Endodermal cell (in vitro differentiated cells): ENCODE measurements around the gene TBC1D3B. TPM values are rescaled to one million over a fixed set of nuclear protein-coding genes. Genes with fewer than 3 reads are reported as not detected.

Source experiments
- DNase-seq: peaks from one replicate; pipeline ENCODE4 v3.0.0-alpha.2; 2017
- H3K27ac ChIP-seq: 2 replicates; pipeline ENCODE4 v1.5.1; 2013; ENCODE audit warnings: mild to moderate bottlenecking, low read depth, low read length, moderate library complexity
- H3K27me3 ChIP-seq: 2 replicates; pipeline ENCODE4 v1.6.1; 2013; ENCODE audit warnings: mild to moderate bottlenecking, low read length, moderate library complexity; ENCODE audit not compliant: insufficient read depth, control insufficient read depth, poor library complexity, severe bottlenecking
- H3K36me3 ChIP-seq: 2 replicates; pipeline ENCODE4 v1.7.0; 2013; ENCODE audit warnings: mild to moderate bottlenecking, low read length, moderate library complexity; ENCODE audit not compliant: control insufficient read depth, insufficient read depth
- H3K4me1 ChIP-seq: one replicate; pipeline ENCODE4 v1.7.0; 2013; ENCODE audit warnings: low read length; ENCODE audit not compliant: control insufficient read depth, insufficient read depth
- H3K4me3 ChIP-seq: 2 replicates; pipeline ENCODE4 v1.5.1; 2013; ENCODE audit warnings: mild to moderate bottlenecking, low read length, moderate library complexity
- H3K9ac ChIP-seq: 2 replicates; pipeline ENCODE4 v1.6.1; 2013; ENCODE audit warnings: mild to moderate bottlenecking, low read length, moderate library complexity; ENCODE audit not compliant: poor library complexity, severe bottlenecking; ENCODE audit errors: extremely low read depth
- H3K9me3 ChIP-seq: 2 replicates; pipeline ENCODE4 v1.6.1; 2013; ENCODE audit warnings: mild to moderate bottlenecking, low read length, moderate library complexity; ENCODE audit not compliant: control insufficient read depth
- H3K27ac Mint-ChIP-seq: 2 replicates; pipeline ENCODE4 v1.8.0; 2020; ENCODE audit warnings: mixed read lengths
- H3K27me3 Mint-ChIP-seq: 2 replicates; pipeline ENCODE4 v1.8.0; 2021; ENCODE audit warnings: mild to moderate bottlenecking, mixed read lengths; ENCODE audit not compliant: insufficient read depth
- H3K36me3 Mint-ChIP-seq: 2 replicates; pipeline ENCODE4 v1.8.0; 2020; ENCODE audit warnings: low read depth, mixed read lengths
- H3K4me1 Mint-ChIP-seq: 2 replicates; pipeline ENCODE4 v1.8.0; 2020; ENCODE audit warnings: mixed read lengths
- H3K4me3 Mint-ChIP-seq: 2 replicates; pipeline ENCODE4 v1.8.0; 2020; ENCODE audit warnings: mild to moderate bottlenecking, moderate library complexity, mixed read lengths
- H3K9me3 Mint-ChIP-seq: 2 replicates; pipeline ENCODE4 v1.8.0; 2020; ENCODE audit warnings: mild to moderate bottlenecking, mixed read lengths
- WGBS, 2 experiments: methylation state at CpG; one replicate each; pipeline versions ENCODE4 v1.1.5 to v1.1.7; 2013; ENCODE audit warnings: missing lambda C conversion rate in 2 of 2, mixed read lengths in 1 of 2; ENCODE audit not compliant: insufficient coverage in 1 of 2, insufficient read length in 1 of 2; 5-methylcytosine and 5-hydroxymethylcytosine counted together
- total RNA-seq, 2 donors: library from RNA; stranded (reverse); fragmentation: NEBNext Ultra II Directional in 1 of 2; extraction: Animal tissue kit (Norgen Biotek cat#: 25700) in 1 of 2; gene quantifications; 2 replicates in 1 of 2; 3 replicates in 1 of 2; pipeline ENCODE4 v1.2.1, GENCODE V29; 2021
- TF ChIP-seq, protein P1 (sequence below): fragments of 200-600 bp; sonication (generic); conservative IDR thresholded peaks from 2 replicates; pipeline ENCODE4 v1.5.0; 2021; ENCODE audit warnings: antibody characterized with exemption, mild to moderate bottlenecking

The TBC1D3B gene
- total RNA-seq, 2 donors from 2014 or later = 13.1 to 18.4 TPM

DNA sequence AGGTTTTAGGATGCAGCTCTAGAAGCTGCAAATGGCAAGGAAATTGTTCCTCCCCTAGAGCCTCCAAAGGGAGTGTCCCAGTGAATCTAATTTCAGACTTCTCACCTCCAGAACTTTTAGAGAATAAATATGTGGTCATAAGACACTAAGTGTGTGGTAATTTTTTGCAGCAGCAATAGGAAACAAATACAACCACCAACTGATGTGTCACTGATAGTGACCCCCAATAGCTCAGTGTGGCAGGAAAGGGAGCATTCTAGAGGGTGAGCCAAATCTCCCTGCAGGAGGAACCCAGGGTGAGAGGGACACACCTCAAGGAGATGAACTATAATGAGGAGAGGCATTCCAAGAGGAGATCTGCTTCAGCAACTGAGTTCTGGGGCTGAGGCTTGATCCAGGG, 38.5 kb upstream of the TBC1D3B start:
- H3K27me3 ChIP-seq = peaks cover 6% of the 10 kb centered on the region
- TF ChIP-seq, protein P1, sequence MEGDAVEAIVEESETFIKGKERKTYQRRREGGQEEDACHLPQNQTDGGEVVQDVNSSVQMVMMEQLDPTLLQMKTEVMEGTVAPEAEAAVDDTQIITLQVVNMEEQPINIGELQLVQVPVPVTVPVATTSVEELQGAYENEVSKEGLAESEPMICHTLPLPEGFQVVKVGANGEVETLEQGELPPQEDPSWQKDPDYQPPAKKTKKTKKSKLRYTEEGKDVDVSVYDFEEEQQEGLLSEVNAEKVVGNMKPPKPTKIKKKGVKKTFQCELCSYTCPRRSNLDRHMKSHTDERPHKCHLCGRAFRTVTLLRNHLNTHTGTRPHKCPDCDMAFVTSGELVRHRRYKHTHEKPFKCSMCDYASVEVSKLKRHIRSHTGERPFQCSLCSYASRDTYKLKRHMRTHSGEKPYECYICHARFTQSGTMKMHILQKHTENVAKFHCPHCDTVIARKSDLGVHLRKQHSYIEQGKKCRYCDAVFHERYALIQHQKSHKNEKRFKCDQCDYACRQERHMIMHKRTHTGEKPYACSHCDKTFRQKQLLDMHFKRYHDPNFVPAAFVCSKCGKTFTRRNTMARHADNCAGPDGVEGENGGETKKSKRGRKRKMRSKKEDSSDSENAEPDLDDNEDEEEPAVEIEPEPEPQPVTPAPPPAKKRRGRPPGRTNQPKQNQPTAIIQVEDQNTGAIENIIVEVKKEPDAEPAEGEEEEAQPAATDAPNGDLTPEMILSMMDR = no peak
- H3K9ac ChIP-seq = no peak overlapping the region
- no peak overlapping the region for H3K27ac Mint-ChIP-seq
- peaks cover 2% of the 10 kb centered on the region for H3K4me1 Mint-ChIP-seq
- no peaks in the 10 kb centered on the region for H3K36me3 ChIP-seq
- H3K9me3 Mint-ChIP-seq = peaks cover 21% of the 10 kb centered on the region
- DNase-seq = peak; percentile 14
- H3K27ac ChIP-seq = no peak overlapping the region
- peaks cover 5% of the 10 kb centered on the region for H3K9me3 ChIP-seq
- H3K4me3 Mint-ChIP-seq = no peak overlapping the region
- H3K27me3 Mint-ChIP-seq = peaks cover 19% of the 10 kb centered on the region
- no peaks in the 10 kb centered on the region for H3K4me1 ChIP-seq
- no peaks in the 10 kb centered on the region for H3K36me3 Mint-ChIP-seq
- H3K4me3 ChIP-seq = no peak overlapping the region

DNA sequence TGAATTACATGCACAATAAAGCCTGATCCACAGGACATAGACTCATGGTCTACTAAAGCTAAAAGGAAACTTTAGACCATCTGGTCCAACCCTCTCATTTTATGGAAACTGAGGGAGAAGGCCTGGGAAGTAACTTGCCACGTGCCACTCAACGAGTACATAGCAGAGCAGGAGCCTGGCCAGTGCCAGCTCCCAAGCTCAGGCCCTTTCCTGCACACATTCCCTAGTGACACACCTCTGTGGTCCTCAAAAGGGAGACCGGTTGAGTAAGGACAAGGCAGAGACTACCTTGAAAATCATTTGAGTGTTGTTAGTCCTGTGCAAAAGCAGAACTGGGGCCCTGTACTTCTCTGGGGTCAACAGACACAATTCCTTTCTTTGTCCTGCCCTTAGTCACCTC, 37.3 kb upstream of the TBC1D3B start:
- Mint-ChIP-seq H3K27ac (no peak overlapping the region), H3K4me3 (no peak overlapping the region), H3K4me1 (peaks cover 2% of the 10 kb centered on the region), H3K27me3 (peaks cover 16% of the 10 kb centered on the region), H3K36me3 (no peaks in the 10 kb centered on the region), H3K9me3 (peaks cover 9% of the 10 kb centered on the region)
- DNase-seq = peak; percentile 41
- Histone ChIP-seq H3K27ac (no peak overlapping the region), H3K36me3 (no peaks in the 10 kb centered on the region), H3K9ac (no peak overlapping the region), H3K9me3 (no peaks in the 10 kb centered on the region), H3K4me3 (no peak overlapping the region), H3K27me3 (peaks cover 6% of the 10 kb centered on the region), H3K4me1 (no peaks in the 10 kb centered on the region)
- WGBS, 2 experiments = 85 to 92% methylated on average over 2 to 3 of the region's 3 CpGs
- TF ChIP-seq, protein P1 = no peak

DNA sequence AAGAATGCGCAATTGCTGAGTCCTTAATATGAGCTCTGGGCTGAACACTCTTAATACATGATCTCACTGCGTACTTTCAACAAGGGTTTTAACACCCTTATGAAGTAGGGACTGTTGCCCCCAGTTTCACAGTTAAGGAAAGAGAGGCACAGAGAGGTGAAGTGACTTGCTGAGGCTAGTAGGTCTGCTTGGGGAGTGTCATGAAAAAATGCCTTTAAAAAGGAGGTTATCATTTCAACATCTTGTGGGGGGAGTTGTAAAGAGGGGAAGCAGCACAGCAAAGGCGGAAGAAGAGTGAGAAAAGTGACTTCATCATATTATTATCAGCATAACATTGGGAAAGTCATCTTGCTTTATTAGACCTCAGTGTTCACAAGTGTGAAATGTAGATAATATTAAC, 36.5 kb upstream of the TBC1D3B start:
- H3K9ac ChIP-seq = no peak overlapping the region
- H3K9me3 ChIP-seq = no peaks in the 10 kb centered on the region
- peaks cover 2% of the 10 kb centered on the region for H3K9me3 Mint-ChIP-seq
- no peak overlapping the region for H3K27ac Mint-ChIP-seq
- WGBS, 2 experiments = 92 to 97% methylated on average over 2 of the region's 3 CpGs
- H3K4me1 Mint-ChIP-seq = peaks cover 2% of the 10 kb centered on the region
- peak; percentile 16 for DNase-seq
- H3K4me3 Mint-ChIP-seq = no peak overlapping the region
- H3K4me1 ChIP-seq = no peaks in the 10 kb centered on the region
- no peak overlapping the region for H3K27ac ChIP-seq
- no peak overlapping the region for H3K4me3 ChIP-seq
- H3K36me3 Mint-ChIP-seq = no peaks in the 10 kb centered on the region
- peaks cover 6% of the 10 kb centered on the region for H3K27me3 ChIP-seq
- H3K27me3 Mint-ChIP-seq = peaks cover 15% of the 10 kb centered on the region
- no peaks in the 10 kb centered on the region for H3K36me3 ChIP-seq
- TF ChIP-seq, protein P1 = no peak
